SK-N-MC (cell line): ENCODE data around the gene ZFP92.
"Not testable (repeated sequence)": the region's sequence is repeated elsewhere in the genome, so short reads cannot be mapped to it uniquely, and the experiment has no call there.

ENCODE experiments used
- DNase-seq: peaks from one replicate; pipeline ENCODE4 v3.0.0-alpha.2; 2011; ENCODE audit warnings: low read depth, low spot score
- H3K27ac ChIP-seq: fragments of 200-600 bp; sonication (generic); 2 replicates; pipeline ENCODE4 v1.5.1; 2016; ENCODE audit warnings: mixed run types
- H3K36me3 ChIP-seq: fragments of 200-600 bp; sonication (generic); 2 replicates; pipeline ENCODE4 v1.6.1; 2017; ENCODE audit warnings: antibody characterized with exemption, low read length, mixed read lengths; ENCODE audit not compliant: insufficient read depth
- H3K4me3 ChIP-seq: fragments of 200-600 bp; sonication (generic); 2 replicates; pipeline ENCODE4 v1.5.1; 2016
- H3K9ac ChIP-seq: fragments of 200-600 bp; sonication (generic); 2 replicates; pipeline ENCODE4 v1.8.0; 2017; ENCODE audit warnings: mixed run types, mixed read lengths; ENCODE audit not compliant: insufficient read length
- H3K9me3 ChIP-seq: fragments of 200-600 bp; sonication (generic); 2 replicates; pipeline ENCODE4 v1.6.1; 2017; ENCODE audit warnings: low read depth, mild to moderate bottlenecking, antibody characterized with exemption, low read length, moderate library complexity, mixed read lengths
- EZH2 ChIP-seq: fragments of 200-600 bp; sonication (generic); IDR thresholded peaks from one replicate; pipeline ENCODE4 v1.6.1; 2017; ENCODE audit warnings: antibody characterized with exemption
- FOXP2 ChIP-seq: optimal IDR thresholded peaks from 2 replicates; pipeline ENCODE3; 2011; ENCODE audit warnings: mild to moderate bottlenecking, moderate library complexity; ENCODE audit not compliant: insufficient read depth; ENCODE audit errors: extremely low read length, control extremely low read depth
- POLR2AphosphoS5 ChIP-seq: IDR thresholded peaks from 2 replicates; pipeline ENCODE4 v1.6.1; 2012; ENCODE audit warnings: mild to moderate bottlenecking, low read depth, low read length, borderline replicate concordance

ZFP92 gene

DNA sequence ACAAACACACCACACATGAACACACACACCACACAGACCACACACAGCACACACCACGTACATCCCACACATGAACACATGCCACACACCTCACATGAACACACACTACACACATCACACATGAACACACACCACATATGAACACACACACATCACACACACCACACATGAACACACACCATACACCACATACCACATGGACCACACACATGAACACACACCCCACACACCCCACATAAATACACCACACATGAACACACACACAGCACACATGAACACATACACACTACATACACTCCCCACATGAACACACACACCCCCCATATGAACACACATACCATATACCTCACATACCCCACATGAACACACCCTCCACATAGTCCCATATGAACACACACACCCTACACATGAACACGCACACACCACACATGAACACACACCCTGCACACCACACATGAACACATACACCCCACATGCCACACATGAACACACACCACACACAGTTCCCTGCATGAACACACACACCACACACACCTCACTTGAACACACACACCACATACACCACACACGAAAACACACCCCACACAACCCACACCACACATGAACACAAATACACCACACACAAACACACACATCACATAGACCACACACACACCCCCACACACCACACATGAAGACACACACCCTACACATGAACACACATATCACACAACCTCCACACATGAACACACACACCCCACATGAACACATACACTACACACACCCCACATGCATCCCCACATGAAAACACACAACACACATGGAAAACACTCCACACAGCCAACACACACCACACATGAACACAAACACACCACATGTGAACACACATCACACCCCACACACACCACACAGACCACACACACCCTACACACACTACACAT is 28.4 kb upstream of the ZFP92 start:
- Histone ChIP-seq H3K27ac (no peak overlapping the region), H3K36me3 (no peaks in the 10 kb centered on the region), H3K9me3 (no peaks in the 10 kb centered on the region), H3K4me3 (no peak overlapping the region), H3K9ac (no peak overlapping the region)
- no peak for DNase-seq
- TF ChIP-seq FOXP2 (no peak), POLR2AphosphoS5 (no peak), EZH2 (no peak)

DNA sequence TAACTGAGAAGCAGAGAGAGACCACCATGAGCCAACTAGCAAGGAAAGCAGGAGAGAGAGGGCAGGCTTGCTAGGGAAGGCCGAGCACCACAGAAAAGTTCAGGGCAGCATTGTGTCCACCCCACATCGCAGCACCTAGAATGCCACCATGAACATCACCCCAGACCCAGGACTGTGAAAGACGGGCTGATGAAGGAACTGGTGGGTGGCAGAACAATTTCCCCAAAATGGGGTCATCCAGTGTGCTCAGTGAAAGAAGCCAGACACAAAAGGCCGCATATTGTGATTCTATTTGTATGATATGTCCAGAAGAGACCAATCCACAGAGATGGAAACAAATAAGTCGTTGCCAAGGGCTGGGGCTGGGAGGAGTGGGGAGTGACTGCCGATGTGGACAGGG is 26.9 kb upstream of the ZFP92 start:
- H3K9me3 ChIP-seq: no peaks in the 10 kb centered on the region
- no peak overlapping the region for H3K9ac ChIP-seq
- no peak for TF ChIP-seq POLR2AphosphoS5
- no peak for TF ChIP-seq EZH2
- no peak for TF ChIP-seq FOXP2
- no peaks in the 10 kb centered on the region for H3K36me3 ChIP-seq
- no peak for DNase-seq
- H3K27ac ChIP-seq: no peak overlapping the region
- H3K4me3 ChIP-seq: no peak overlapping the region

DNA sequence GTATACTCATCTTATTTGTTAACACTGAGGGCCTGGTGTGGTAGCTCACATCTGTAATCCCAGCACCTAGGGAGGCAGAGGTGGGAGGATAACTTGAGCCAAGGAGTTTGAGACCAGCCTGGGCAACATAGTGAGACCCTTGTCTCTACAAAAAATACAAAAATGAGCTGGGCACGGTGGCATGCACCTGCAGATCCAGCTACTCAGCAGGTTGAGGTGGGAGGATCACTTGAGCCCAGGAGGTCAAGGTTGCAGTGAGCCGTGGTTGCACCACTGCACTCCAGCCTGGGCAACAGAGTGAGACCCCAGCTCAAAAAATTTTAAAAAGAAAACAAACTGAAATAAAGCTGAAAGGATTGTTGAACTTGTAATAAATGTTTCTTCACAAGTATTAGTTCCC is 26.3 kb upstream of the ZFP92 start:
- H3K36me3 ChIP-seq, DNase-seq, H3K27ac ChIP-seq, H3K9ac ChIP-seq, H3K9me3 ChIP-seq, H3K4me3 ChIP-seq: not testable (repeated sequence)

DNA sequence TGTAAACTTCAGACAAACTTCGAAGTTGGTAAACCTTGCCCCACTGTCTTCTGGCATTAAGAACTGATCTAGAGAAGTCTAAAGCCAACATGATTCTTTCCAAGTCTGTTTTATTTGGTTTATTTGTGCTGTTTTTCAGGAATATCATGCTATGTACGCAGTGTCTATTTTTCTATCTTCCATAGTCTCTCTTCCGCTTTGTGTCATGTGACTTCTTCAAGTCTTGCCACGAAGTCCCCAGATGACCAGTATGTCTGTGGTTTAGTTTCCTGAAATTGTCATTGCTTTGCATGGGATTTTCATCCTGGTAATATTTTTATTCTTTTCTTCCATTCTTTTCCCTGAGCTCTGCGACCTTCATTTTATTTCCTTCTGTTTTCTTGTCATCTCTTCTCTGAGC is 25.2 kb upstream of the ZFP92 start:
- no peak for DNase-seq

DNA sequence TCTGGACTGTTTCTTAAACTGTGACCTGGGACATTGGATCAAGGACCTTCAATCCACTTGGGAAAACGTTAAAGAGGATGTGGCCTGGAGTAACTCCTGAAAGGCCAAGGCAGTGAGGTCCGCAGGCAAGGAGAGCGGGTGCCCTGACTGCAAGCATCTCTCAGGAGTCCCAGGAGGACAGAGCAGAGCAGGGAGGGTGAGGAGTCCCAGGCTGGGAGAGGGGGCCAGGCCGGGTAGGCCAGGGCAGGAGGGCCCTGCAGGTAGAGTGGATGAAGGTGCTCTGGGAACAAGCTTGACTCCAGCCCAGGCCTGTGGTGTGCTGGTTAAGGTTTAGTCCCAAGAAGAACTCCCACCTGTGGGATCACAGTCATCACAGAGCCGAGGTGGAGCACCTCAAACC is 23.9 kb upstream of the ZFP92 start:
- Histone ChIP-seq H3K36me3 (no peaks in the 10 kb centered on the region), H3K27ac (no peak overlapping the region), H3K4me3 (no peak overlapping the region), H3K9me3 (no peaks in the 10 kb centered on the region), H3K9ac (no peak overlapping the region)
- DNase-seq: no peak
- TF ChIP-seq FOXP2 (no peak), EZH2 (no peak), POLR2AphosphoS5 (no peak)

More for the DNA sequence above, 25.2 kb upstream of the ZFP92 start:
- Histone ChIP-seq H3K9ac (no peak overlapping the region), H3K36me3 (no peaks in the 10 kb centered on the region), H3K27ac (no peak overlapping the region), H3K4me3 (no peak overlapping the region), H3K9me3 (no peaks in the 10 kb centered on the region)
- TF ChIP-seq FOXP2: no peak

DNA sequence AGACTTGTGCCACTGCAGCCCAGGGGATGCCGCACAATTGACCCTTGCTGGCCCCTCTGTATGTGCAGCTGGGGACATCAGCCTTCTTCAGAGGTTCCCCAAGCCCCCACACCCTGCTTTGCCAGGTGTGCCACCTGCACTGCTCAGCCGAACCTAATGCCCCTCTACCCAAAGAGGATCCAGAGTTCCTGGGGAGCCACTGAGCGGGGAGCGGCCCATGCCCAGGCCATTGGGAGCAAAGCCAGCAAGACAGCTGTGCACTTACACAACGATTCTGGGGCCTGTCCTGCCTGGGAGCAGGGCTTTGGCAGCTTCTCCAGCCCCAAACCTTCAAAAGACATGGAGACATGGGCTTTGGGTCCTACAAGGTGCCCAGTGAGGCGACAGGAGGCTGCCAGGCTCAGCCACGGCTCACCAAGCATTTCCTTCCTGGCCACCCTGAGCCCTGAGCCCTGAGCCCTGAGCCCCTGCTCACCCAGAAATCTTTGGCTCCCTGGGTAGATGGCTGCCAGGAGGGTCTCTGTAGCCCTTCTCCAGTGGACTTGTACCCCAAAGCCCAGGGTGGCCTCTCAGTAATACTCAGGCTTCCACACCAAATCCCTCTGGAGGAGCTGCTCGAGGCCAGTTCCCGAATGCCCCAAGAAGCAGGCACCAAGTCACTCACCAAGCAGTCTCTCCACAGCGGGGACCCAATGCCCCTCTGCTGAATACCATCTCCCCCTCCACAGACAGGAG is 23.1 kb upstream of the ZFP92 start:
- Histone ChIP-seq H3K9me3 (no peaks in the 10 kb centered on the region), H3K36me3 (no peaks in the 10 kb centered on the region), H3K4me3 (no peak overlapping the region), H3K27ac (no peak overlapping the region), H3K9ac (no peak overlapping the region)
- no peak for DNase-seq
- no peak for TF ChIP-seq POLR2AphosphoS5

DNA sequence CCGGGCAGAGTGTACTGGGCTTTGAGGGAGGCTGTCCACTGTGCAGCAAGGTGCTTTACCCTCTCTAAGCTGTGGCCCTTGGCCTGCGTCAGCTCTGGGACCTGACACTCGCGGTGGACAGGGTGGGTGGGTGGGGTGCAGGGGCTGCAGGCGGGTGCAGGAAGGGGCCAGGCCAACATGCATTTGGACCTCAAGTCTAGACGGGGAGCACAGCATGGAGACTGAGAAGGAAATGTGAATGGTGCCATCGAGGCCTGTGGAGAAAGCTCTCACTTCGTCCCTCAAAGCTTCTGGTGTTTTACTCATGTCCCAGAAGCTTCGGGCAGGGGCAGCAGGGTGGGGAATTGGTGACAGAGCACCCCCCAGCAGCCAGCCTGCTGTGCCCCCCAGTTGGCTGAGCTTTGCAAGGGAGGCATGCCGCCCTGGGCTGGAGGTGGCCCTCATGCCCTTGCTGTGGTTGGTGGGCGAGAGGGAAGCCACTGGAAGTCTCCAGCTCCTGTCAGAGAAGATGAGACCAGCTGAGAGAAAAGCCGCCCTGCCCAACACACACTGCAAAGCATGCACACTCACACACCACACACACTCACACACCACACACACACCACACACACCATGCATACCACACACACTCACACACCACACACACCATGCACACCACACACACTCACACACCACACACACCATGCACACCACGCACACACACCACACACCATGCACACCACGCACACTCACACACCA is 22.4 kb upstream of the ZFP92 start:
- Histone ChIP-seq H3K27ac (no peak overlapping the region), H3K36me3 (no peaks in the 10 kb centered on the region), H3K9me3 (no peaks in the 10 kb centered on the region), H3K4me3 (no peak overlapping the region), H3K9ac (no peak overlapping the region)
- DNase-seq: no peak
- TF ChIP-seq POLR2AphosphoS5 (no peak), EZH2 (no peak), FOXP2 (no peak)

DNA sequence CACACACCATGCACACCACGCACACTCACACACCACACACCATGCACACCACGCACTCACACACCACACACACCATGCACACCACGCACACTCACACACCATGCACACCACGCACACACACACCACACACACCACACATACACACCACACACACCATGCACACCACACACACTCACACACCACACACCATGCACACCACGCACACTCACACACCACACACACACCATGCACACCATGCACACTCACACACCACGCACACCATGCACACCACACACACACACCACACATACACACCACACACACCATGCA is 21.9 kb upstream of the ZFP92 start:
- H3K4me3 ChIP-seq, H3K27ac ChIP-seq, H3K9ac ChIP-seq, H3K36me3 ChIP-seq, DNase-seq, H3K9me3 ChIP-seq: not testable (repeated sequence)

DNA sequence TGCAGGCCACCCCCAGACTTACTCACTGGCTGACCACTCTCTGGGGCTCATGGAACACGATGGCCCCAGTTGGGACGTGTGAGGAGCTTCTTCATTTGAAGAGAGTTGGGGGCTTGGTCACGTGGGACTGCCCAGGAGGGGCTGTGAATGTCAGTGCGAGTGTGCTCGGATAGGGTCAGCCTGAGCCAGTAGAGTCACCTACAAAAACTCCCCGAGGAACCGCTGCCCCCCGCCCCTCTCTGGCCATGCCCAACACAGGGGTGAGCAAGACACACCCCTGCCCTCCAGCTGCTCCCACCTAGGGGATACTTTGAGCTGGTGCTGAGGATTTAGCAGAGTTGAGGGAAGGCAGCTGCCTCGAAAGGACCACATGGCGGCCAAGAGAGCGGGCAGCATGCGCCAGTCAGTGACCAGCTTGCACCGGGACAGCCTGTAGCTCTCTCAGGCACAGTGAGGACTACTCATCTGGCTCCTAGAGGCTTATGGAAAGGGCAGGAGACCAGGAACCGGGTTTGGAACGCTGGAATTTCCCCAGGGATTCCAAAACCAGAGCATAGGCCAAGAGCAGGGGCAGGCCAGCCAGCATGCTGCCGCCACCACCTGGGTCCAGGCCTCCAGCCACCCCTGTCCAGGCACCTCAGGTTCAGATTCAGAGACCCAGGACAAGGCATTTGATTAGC is 18.5 kb upstream of the ZFP92 start:
- Histone ChIP-seq H3K27ac (no peak overlapping the region), H3K36me3 (no peaks in the 10 kb centered on the region), H3K4me3 (no peak overlapping the region), H3K9me3 (no peaks in the 10 kb centered on the region), H3K9ac (no peak overlapping the region)
- no peak for DNase-seq
- no peak for TF ChIP-seq EZH2
- no peak for TF ChIP-seq POLR2AphosphoS5
- TF ChIP-seq FOXP2: no peak
